Measurements from ENCODE around the gene NSFL1C. TPM values are rescaled to one million over a fixed set of nuclear protein-coding genes. Genes with fewer than 3 reads are reported as not detected.

The NSFL1C gene
- total RNA-seq, 2 donors from 2014 or later = 67.4 to 76.0 TPM

DNA sequence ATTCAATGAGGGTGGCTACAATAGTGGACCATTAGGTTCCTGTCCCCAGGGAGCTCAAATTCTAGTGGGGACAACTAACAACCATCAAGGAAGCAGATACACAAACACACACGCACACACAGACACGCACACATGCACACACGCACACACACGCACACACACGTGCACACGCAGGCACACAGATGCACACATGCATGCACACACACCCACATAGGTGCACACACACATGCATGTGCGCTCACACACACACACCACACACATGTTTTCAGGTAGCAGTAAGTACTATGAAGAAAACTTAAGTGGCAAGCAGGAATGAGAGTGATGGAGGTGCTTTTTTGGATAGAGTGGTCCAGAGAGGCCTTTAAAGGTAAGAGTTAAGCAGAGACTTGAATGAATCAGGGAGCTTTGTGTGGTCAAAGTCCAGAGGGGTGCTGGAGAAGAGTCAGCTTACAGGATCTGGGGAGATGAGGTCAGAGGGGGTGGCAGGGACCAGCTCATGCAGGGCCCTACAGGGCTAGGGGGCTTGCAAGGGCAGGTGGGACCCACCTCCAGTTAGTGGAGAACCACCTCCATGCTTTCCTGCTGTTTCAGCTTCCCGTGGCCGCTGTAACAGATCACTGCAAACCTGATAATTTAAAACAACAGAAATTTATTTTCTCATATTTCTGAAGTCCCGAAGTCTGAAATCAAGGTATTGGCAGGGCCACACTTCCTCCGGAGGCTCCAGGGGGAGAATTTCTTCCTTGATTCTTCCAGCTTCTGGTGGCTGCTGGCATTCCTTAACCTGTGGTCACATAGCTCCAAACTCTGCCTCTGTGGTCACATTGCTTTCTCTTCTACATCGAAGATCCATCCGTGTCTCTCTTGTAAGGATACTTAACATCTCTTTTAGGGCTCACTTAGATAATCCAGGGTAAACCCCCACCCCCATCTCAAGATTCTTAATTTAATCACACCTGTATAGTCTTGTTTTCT is 6.9 kb upstream of the NSFL1C start:
- Histone ChIP-seq H3K4me3 (no peak overlapping the region), H3K27me3 (no peaks in the 10 kb centered on the region), H3K4me1 (peaks cover 8% of the 10 kb centered on the region), H3K9me3 (no peaks in the 10 kb centered on the region), H3K9ac (ENCODE audit: low read depth in 2 of 2, low read length in 2 of 2) (no peak overlapping the region), H3K36me3 (no peaks in the 10 kb centered on the region), H3K27ac (no peak overlapping the region)
- intact Hi-C loops (cut with DNase I) = no loop called here
- TF ChIP-seq, protein P1, sequence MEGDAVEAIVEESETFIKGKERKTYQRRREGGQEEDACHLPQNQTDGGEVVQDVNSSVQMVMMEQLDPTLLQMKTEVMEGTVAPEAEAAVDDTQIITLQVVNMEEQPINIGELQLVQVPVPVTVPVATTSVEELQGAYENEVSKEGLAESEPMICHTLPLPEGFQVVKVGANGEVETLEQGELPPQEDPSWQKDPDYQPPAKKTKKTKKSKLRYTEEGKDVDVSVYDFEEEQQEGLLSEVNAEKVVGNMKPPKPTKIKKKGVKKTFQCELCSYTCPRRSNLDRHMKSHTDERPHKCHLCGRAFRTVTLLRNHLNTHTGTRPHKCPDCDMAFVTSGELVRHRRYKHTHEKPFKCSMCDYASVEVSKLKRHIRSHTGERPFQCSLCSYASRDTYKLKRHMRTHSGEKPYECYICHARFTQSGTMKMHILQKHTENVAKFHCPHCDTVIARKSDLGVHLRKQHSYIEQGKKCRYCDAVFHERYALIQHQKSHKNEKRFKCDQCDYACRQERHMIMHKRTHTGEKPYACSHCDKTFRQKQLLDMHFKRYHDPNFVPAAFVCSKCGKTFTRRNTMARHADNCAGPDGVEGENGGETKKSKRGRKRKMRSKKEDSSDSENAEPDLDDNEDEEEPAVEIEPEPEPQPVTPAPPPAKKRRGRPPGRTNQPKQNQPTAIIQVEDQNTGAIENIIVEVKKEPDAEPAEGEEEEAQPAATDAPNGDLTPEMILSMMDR (IDR thresholded peaks at IDR 0.05) = no peak
- no peak for DNase-seq

DNA sequence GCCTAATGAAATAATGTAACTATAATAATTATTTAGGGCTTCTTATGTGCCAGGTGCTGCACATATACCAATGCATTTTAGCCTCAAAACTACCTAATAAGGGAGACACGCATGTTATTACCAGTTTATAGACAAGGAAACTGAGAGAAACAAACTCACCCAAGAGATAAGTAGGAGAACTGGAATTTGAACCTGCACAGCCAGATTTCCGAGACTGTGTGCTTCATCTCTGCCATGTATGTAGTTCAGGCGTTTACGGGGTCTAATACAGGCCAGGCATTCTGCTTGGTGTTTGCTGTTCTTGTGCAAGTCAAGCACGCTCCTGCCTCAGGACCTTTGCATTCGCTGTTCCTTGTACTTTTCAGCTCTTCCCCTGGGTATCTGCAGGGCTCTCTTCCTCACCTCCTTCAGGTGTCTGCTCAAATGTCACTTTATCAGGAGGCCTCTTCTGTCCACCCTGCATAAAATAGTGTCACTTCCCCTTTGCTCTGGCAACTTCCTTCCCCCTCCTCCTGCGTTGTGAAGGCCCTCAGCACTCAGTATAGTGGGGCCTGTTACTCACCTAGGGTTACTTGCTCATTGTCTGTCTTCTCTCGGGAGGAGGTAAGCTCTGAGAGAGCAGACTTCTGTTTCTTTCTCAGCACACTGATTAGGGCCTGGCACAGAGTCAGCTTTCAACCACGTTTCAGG is 6.1 kb upstream of the NSFL1C start:
- Histone ChIP-seq H3K4me3 (no peak overlapping the region), H3K9ac (ENCODE audit: low read depth in 2 of 2, low read length in 2 of 2) (no peak overlapping the region), H3K4me1 (peaks cover 8% of the 10 kb centered on the region), H3K27me3 (no peaks in the 10 kb centered on the region), H3K9me3 (no peaks in the 10 kb centered on the region), H3K27ac (no peak overlapping the region), H3K36me3 (no peaks in the 10 kb centered on the region)
- intact Hi-C loops (cut with DNase I) = no loop called here
- no peak for DNase-seq
- TF ChIP-seq, protein P1 (IDR thresholded peaks at IDR 0.05) = no peak

DNA sequence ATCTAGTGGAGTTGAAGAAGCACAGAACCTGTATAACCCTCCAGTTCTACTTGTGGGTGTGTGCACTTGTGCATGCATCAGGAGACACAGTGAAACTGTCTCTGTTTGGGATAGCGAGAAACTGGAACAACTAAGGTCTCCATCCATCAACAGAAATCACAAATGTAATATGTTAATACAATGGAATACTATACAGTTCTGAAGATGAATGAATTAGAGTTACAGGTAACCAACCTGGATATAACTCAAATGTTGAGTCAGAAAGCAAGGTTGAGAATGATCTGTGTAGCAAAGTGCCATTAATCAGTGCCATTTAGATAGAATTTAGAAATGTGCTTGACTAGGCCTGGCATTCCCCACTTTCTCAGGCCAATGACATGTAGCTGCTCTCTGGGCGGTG is 4.6 kb upstream of the NSFL1C start:
- Histone ChIP-seq H3K27me3 (no peaks in the 10 kb centered on the region), H3K9me3 (no peaks in the 10 kb centered on the region), H3K36me3 (no peaks in the 10 kb centered on the region), H3K9ac (ENCODE audit: low read depth in 2 of 2, low read length in 2 of 2) (no peak overlapping the region), H3K4me1 (peaks cover 13% of the 10 kb centered on the region), H3K4me3 (no peak overlapping the region), H3K27ac (no peak overlapping the region)
- intact Hi-C loops (cut with DNase I) = no loop called here
- no peak for DNase-seq
- TF ChIP-seq, protein P1 (IDR thresholded peaks at IDR 0.05) = no peak

DNA sequence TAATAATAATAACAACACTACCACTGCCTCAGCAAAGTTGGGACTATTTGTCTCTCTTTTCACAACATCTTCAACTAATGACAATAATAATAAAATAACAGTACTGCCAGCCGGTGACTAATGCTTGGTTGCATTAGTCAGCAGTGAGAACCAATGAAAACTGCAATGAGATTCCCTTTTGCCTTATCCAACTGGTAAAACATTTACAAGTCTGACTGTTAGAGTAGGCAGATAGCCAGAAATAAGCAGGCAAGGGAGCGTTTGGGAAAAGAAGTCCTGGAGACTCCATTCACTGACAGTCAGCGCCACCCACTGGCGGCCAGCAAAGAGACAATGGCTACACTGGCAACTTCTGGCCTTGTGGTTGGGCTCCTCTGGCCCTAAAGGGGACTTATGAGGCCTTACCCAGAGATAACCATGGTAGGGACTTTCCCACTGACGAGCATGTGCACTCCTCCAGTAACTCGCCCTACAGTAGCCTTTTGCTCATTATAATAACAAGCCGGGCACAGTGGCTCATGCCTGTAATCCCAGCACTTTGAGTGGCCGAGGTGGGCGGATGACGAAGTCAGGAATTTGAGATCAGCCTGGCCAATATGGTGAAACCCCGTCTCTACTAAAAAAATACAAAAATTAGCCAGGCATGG is 3.4 kb upstream of the NSFL1C start:
- Histone ChIP-seq H3K27ac (peak overlapping the region; percentile 55), H3K27me3 (no peaks in the 10 kb centered on the region), H3K9ac (ENCODE audit: low read depth in 2 of 2, low read length in 2 of 2) (no peak overlapping the region), H3K4me1 (peaks cover 24% of the 10 kb centered on the region), H3K4me3 (no peak overlapping the region), H3K36me3 (no peaks in the 10 kb centered on the region), H3K9me3 (no peaks in the 10 kb centered on the region)
- DNase-seq = peak; percentile 91
- intact Hi-C loops (cut with DNase I) = loop anchor here (5.0 to 10.0 kb wide), 3 partner anchors 75 to 1565 kb away; partner anchors contain the start of gene FKBP1A
- TF ChIP-seq, protein P1 (IDR thresholded peaks at IDR 0.05) = peak; percentile 75

DNA sequence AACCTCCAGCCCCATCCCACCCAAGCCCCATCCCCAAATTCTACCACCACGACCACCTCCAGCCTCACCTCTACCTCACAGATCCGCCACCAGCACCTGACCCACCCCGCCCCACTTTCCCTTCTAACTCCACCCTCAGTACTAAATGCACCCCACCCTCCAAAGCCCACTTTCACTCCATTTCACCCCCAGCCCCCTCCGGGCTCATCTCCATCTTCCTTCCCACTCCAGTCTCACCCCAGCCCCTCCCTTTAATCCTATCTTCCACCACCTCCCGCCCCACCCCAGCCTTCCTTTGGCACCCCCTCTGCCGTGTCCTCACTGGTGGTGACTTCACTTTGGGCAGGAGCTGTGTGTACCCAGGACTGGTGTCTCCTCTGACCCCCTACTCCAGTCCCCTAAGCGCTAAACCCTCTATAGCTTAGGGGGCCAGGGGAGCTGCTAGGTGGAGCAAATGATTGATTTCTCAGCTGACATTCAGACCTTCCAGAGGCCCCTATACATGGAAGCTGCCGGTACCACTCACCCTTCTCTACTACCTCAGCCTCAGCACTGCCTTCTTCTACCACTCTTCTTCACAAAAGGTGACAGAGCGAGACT is 2.8 kb upstream of the NSFL1C start:
- DNase-seq = no peak
- H3K9me3 ChIP-seq = no peaks in the 10 kb centered on the region
- intact Hi-C loops (cut with DNase I) = loop anchor here (5.0 to 10.0 kb wide), 3 partner anchors 75 to 1565 kb away; partner anchors contain the start of gene FKBP1A
- TF ChIP-seq, protein P1 (IDR thresholded peaks at IDR 0.05) = no peak
- H3K36me3 ChIP-seq = no peaks in the 10 kb centered on the region
- peak overlapping the region in 1 of 2 donors; percentile 49 for H3K9ac ChIP-seq (ENCODE audit: low read depth in 2 of 2, low read length in 2 of 2)
- H3K4me1 ChIP-seq = peaks cover 27% of the 10 kb centered on the region
- H3K27ac ChIP-seq = peak overlapping the region; percentile 55
- H3K4me3 ChIP-seq = no peak overlapping the region
- H3K27me3 ChIP-seq = no peaks in the 10 kb centered on the region
